GM18499 (cell line): ENCODE measurements around the gene IQCH.

Experiments
- ATAC-seq: cut with Tn5 transposase; IDR thresholded peaks from one replicate; pipeline ENCODE4 v1.9.1; 2021; ENCODE audit warnings: moderate number of reproducible peaks; ENCODE audit not compliant: insufficient read depth, unreplicated experiment

IQCH gene

GRCh38 chr15:67474405-67475110 is 220.0 kb downstream of the IQCH start:
- no peak for ATAC-seq

GRCh38 chr15:67479781-67480505 is 225.4 kb downstream of the IQCH start:
- no peak for ATAC-seq

GRCh38 chr15:67480741-67481140 is 226.2 kb downstream of the IQCH start:
- ATAC-seq, result no peak

DNA sequence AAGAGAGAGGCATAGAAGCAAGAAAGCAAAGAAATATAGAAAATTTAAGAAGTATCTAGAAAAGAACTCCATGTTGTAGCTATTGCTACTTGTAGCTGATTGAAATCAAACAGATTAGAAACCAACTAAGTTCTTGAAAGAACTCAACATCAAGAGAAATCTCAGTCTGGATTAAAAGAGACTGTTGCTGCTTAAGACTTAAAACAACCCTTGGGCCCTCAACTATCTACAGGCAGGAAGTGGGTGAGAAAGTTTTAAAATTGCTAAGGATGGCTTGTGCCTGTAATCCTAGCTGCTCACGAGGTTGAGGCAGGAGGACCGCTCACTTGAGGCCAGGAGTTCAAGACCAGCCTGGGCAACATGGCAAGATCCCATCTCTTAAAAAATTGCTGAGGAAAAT is 227.1 kb downstream of the IQCH start:
- ATAC-seq, result no peak

DNA sequence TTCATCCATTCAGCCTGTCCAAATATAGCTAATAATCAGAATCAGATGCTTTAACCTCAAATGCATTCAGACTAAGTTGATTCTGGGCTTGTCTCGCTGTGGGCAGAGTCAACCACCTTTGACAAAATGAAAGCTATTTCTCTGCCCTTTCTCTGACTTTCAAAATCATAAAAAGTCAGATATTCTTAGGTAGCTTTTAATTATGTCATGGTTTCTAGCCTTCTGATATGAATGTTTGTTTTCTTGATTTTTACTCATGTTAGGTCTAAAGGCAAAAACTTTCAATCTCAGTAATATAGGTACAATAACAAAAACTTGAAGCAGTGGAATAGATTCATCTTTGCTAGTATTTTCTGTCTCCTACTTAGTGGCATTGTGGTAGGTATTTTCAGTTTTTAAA is 241.0 kb downstream of the IQCH start:
- no peak for ATAC-seq

- ATAC-seq, result no peak
These were observed 246.7 kb downstream of the IQCH start for GRCh38 chr15:67501177-67501835.

DNA sequence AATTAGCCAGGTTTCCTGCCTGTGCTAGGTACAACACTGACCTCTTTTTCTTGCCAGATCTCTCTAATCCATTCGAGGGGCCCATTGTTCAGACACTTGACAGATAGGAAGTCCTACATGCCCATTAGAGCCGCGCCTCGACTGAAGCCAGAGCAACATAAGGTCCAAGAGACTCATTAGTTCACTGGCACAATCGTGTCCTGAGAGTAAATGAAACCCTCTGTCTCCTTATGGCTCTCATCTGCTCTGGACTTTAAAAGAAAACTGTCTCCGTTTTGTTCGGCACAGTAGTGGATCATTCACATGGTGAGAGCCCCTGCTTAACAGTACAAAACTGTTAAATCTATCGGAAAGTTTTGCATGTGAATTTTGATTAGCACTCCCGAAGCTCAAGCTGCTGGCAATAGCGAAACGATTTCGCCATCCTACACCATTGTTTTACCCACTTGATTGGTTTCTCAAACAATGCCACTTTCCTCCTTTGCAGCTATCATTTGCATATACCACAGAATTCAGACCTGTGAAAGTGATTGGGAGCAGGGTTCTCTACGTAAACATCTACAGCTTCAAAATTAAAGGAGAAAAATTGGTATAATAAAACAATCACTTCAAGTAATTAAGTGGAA is 247.4 kb downstream of the IQCH start:
- ATAC-seq, result no peak

DNA sequence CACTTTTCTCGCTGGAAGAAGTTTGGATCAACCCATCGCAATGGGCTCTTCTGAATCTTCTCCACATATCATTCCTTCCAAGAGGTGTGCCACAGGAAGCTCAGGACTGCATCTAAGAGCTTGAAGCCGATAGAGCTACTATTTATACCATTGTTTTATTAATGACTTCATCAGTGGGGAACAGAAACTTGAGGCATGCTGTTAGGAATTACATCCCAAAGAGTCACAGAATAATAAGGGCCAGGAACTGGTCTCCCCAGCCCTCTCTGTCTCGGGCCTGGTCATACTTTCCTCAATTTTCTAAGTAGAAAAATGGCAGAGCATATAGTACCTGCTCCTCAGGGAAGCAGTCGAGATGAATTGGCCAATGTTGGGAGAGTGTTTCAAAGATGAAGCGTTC is 249.5 kb downstream of the IQCH start:
- no peak for ATAC-seq

DNA sequence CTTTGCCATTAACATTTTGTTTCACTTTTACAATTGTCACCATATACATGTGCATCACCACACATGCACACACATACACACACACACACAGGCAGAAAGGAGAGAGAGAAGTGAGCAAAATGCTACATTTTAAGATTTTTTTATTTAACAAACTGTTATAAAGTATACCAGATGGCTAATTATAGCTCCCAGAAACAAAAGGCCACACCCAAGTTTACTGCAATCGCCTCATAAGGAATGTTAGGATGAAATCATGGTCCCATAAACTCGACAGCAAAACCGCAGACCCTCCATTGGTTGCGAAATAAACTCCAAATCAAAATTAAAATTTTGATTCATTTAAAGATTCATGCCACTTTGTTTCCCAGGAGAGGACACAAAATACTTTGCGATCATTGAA is 250.2 kb downstream of the IQCH start:
- ATAC-seq, result no peak

DNA sequence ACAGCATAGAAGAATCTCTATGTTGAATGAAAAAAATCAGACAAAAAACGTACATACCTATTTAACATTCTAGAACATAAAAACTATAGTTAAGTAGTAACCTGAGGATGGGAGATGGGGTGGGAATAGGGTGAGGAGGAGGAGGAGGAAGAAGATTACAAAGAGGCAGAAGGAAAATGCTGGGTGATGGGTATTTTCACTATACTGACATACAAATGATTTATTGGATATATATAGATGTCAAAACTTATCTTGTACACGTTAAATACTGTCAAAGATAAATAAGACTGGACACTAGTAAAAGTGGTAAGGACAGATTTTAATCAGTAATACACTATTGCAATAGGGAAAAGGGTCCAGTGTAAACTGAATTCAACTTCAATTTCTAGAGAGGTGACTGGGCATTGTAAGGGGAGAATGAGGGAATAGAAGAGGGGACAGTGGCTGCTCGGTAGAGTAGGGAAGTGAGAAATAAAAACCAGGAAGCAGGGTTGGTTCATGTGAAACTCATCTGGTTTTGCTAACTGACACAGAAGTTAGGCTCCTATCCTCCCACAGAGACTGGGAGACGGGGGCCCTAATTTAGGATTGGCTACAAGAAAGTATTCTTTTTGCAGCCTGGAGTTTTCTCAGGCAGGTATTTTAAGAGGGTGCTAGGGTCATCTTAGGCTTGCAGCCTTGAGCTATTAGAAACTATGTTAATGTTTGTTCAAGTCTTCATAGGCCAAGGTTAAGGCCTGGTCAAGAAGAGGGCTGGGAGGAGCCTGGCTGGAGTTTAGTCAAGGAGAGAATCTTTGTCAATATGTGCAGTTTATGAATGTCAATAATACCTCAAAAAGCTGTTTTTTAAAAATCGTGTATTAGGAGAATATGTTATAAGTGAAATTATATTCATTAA is 251.3 kb downstream of the IQCH start:
- ATAC-seq, result no peak

DNA sequence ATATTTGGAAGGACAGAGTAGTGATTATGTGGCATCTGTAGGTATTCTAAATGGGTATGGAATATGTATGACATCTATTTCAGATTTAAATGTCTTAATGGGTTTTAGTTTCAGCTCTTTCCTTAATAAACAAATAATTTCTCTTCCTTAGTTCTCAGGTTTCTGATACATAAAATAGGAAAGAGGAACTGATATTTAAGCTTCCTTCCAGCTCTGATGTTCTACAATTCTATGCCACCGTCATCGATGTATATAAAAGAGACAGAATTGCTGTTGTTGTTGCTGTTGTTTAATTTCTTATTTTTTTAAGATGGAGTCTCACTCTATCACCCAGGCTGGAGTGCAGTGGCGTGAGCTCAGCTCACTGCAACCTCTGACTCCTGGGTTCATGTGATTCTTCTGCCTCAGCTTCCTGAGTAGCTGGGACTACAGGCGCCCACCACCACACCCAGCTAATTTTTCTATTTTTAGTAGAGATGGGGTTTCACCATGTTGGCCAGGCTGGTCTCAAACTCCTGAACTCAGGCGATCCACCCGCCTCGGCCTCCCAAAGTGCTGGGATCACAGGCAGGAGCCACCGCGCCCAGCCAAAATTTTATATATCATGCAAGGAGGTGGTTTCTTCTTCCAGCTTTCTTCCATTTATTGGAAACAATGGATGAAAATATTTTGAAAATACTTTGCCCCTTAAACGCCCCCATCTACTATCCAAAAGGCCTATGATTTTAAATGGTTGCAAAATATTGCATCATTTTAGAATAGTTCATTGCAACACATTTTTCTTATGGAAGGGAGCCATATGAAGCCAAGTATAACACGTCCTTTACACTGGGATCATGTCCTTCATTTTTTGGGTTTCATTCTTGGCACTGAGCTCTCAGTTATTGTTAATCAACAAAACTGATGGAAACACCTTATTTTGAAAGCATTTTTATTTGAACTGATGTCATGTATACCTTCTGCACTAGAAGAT is 252.5 kb downstream of the IQCH start:
- ATAC-seq, result no peak

GRCh38 chr15:67508407-67508806 is 253.8 kb downstream of the IQCH start:
- ATAC-seq, result no peak

GRCh38 chr15:67509918-67510317 is 255.3 kb downstream of the IQCH start:
- no peak for ATAC-seq

- no peak for ATAC-seq
These were observed 256.1 kb downstream of the IQCH start for GRCh38 chr15:67510597-67511190.

DNA sequence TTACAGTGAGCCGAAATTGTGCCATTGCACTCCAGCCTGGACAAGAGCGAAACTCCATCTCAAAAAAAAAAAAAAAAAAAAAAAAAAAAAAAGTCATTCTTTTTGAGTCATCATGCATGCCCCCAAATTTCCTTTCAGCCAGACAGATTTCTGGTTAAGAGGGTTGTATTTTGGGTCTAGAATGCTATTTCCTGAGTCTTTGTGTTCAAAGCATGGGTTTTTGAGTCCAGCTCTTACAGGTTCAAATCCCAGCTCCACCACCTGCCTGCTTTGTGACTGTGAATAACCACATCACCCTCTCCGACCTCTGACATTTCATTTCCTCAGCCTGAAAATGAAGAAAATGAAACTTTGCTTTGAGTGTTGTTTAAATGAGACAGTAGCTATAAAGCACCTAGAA is 257.0 kb downstream of the IQCH start:
- ATAC-seq, result no peak

- ATAC-seq, result no peak
These were observed 257.6 kb downstream of the IQCH start for GRCh38 chr15:67512140-67512539.

- ATAC-seq, result no peak
These were observed 258.5 kb downstream of the IQCH start for GRCh38 chr15:67512933-67513714.

- no peak for ATAC-seq
These were observed 260.5 kb downstream of the IQCH start for GRCh38 chr15:67515090-67515489.
